Lung (tissue), 12 donors: ENCODE data around the gene C8B. TPM values are rescaled to one million over a fixed set of nuclear protein-coding genes. Genes with fewer than 3 reads are reported as not detected.

Experiments used
- ATAC-seq: fragments of 200-7000 bp; cut with Tn5 transposase; one replicate; pipeline ENCODE4 v1.9.1; 2020; ENCODE audit warnings: moderate number of reproducible peaks; ENCODE audit not compliant: insufficient read depth, low FRiP score
- DNase-seq, 3 donors: peaks; one replicate each; pipeline ENCODE4 v3.0.0-alpha.2; 2013 to 2017
- H3K27ac ChIP-seq, 2 donors: one replicate each; pipeline ENCODE4 v1.5.1; 2013; ENCODE audit warnings: mild to moderate bottlenecking in 2 of 2, moderate library complexity in 2 of 2, control low read depth in 1 of 2, inconsistent platforms in 1 of 2, low read depth in 1 of 2, low read length in 1 of 2
- H3K27me3 ChIP-seq, 3 donors: one replicate each; pipeline ENCODE4 v1.5.1; 2013; ENCODE audit warnings: low read length in 2 of 3; ENCODE audit not compliant: control insufficient read depth in 3 of 3, insufficient read depth in 3 of 3
- H3K36me3 ChIP-seq, 4 donors: one replicate each; pipeline ENCODE4 v1.5.1; 2013; ENCODE audit warnings: low read length in 4 of 4, mild to moderate bottlenecking in 1 of 4, moderate library complexity in 1 of 4; ENCODE audit not compliant: control insufficient read depth in 4 of 4, insufficient read depth in 4 of 4
- H3K4me1 ChIP-seq, 5 donors: one replicate each; pipeline ENCODE4 v1.5.1; 2013; ENCODE audit warnings: low read length in 5 of 5, mild to moderate bottlenecking in 2 of 5, moderate library complexity in 1 of 5; ENCODE audit not compliant: control insufficient read depth in 5 of 5, insufficient read depth in 5 of 5
- H3K4me3 ChIP-seq: one replicate; pipeline ENCODE4 v1.5.1; 2013; ENCODE audit warnings: mild to moderate bottlenecking, control low read depth, moderate library complexity
- H3K9ac ChIP-seq, 2 donors: one replicate each; pipeline ENCODE4 v1.5.1; 2013; ENCODE audit warnings: low read length in 2 of 2, control low read depth in 1 of 2; ENCODE audit not compliant: insufficient read depth in 1 of 2
- H3K9me3 ChIP-seq, 4 donors: one replicate each; pipeline ENCODE4 v1.5.1; 2013; ENCODE audit warnings: low read length in 3 of 4, mild to moderate bottlenecking in 1 of 4, moderate library complexity in 1 of 4; ENCODE audit not compliant: control insufficient read depth in 4 of 4, insufficient read depth in 3 of 4
- CTCF ChIP-seq: IDR thresholded peaks from 2 replicates; pipeline ENCODE4 v1.5.1; 2012; ENCODE audit warnings: mild to moderate bottlenecking; ENCODE audit errors: control extremely low read depth, extremely low read depth
- WGBS, 2 donors: extraction: QIAGEN DNeasy Blood & Tissue Kit; methylation state at CpG; one replicate each; pipeline ENCODE4 v1.1.7; 2013; 5-methylcytosine and 5-hydroxymethylcytosine counted together
- polyA plus RNA-seq, 2 donors: library from polyadenylated mRNA; stranded (reverse); fragments of 200-250 nt; gene quantifications; one replicate each; pipeline ENCODE4 v1.2.1, GENCODE V29; 2013
- total RNA-seq, 2 donors: library from RNA; depleted of rRNA in 1 of 2; stranded (reverse); fragments of >200 nt in 1 of 2; gene quantifications; one replicate each; pipeline ENCODE4 v1.2.1, GENCODE V29; 2014 to 2021
- donor health status: control.
- donor health status: control.
- donor health status: Bipolar disorder and iron deficiency.
- donor health status: healthy.
- donor health status: DM: yes; HTN: yes; CAD: no.

The C8B gene
- total and polyA plus RNA-seq, 4 donors: 0.22 to 2.8 (median 1.7) TPM

GRCh38 chr1:56910441-56910985 lies 55.3 kb downstream of the C8B start:
- H3K27me3 ChIP-seq: no peaks in the 10 kb centered on the region
- 53 to 59% methylated on average over 4 of the region's 4 CpGs for WGBS, 2 donors
- no peak for DNase-seq
- TF ChIP-seq CTCF: no peak
- H3K4me3 ChIP-seq: no peak overlapping the region
- no peaks in the 10 kb centered on the region for H3K36me3 ChIP-seq
- peaks cover 0 to 3% (median 0%) of the 10 kb centered on the region in 4 donors for H3K9me3 ChIP-seq
- peaks cover 0 to 2% (median 0%) of the 10 kb centered on the region in 5 donors for H3K4me1 ChIP-seq
- peak overlapping the region in 1 of 2 donors; percentile 35 for H3K27ac ChIP-seq
- H3K9ac ChIP-seq: no peak overlapping the region
- no peak for ATAC-seq

DNA sequence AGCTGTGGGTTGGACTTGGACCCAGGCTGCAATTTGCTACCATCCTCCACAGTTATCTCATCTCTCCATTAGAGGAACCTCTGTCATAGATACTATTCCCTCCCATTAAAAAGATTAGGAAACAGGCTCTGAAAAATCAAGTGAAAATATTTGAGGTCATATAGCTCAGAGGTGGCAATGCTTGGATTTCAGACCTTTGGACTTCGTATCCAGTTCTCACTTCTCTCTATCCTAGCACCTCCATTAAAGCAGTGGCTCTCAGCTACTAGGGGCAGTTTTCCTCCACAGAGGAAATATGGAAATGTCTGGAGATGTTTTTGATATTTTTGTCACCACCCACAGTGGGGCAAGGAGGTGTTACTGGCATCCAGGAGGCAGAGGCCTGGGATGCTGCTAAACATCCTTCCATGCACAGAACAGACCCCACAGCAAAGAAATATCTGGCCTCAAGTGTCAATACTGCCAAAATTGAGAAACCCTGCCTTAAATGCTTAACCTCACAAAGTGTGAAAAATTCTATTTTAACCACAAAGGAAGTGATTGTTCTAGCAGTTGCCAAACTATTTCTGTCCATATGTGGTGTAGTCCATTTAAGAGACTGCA lies 57.1 kb downstream of the C8B start:
- no peak overlapping the region for H3K9ac ChIP-seq
- H3K36me3 ChIP-seq: no peaks in the 10 kb centered on the region
- H3K4me1 ChIP-seq: peaks cover 0 to 2% (median 0%) of the 10 kb centered on the region in 5 donors
- DNase-seq (no peak), ATAC-seq (no peak)
- WGBS, 2 donors: 61 to 70% methylated on average over 1 of the region's 1 CpG
- no peak overlapping the region for H3K27ac ChIP-seq
- H3K4me3 ChIP-seq: no peak overlapping the region
- no peak for TF ChIP-seq CTCF
- peaks cover 0 to 3% (median 0%) of the 10 kb centered on the region in 4 donors for H3K9me3 ChIP-seq
- peaks cover 0 to 5% (median 0%) of the 10 kb centered on the region in 3 donors for H3K27me3 ChIP-seq

DNA sequence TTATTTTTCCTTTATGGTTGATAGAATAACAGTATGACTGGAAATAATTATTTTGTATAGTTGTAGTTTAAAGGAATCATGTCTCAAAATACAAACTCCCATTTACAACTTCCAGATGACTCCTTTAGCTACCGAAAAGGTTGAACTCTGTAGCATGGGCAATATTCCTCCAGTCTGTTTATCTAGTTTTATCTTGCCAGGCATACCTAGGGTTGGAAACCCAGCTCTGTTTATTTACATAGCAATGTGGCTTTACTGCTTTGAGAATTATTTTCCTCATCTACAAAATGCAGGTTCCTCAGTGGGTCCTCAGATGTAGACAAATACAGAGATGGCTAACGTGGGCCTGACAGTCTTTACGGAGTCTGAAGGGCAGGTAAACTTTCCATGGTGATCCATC lies 60.1 kb downstream of the C8B start:
- H3K9ac ChIP-seq: no peak overlapping the region
- H3K9me3 ChIP-seq: peaks cover 0 to 3% (median 0%) of the 10 kb centered on the region in 4 donors
- peaks cover 0 to 1% (median 0%) of the 10 kb centered on the region in 5 donors for H3K4me1 ChIP-seq
- no peak for TF ChIP-seq CTCF
- DNase-seq (no peak), ATAC-seq (no peak)
- H3K27ac ChIP-seq: no peak overlapping the region
- peaks cover 0 to 5% (median 0%) of the 10 kb centered on the region in 3 donors for H3K27me3 ChIP-seq
- no peaks in the 10 kb centered on the region for H3K36me3 ChIP-seq
- 78 to 80% methylated on average over 3 of the region's 3 CpGs for WGBS, 2 donors
- no peak overlapping the region for H3K4me3 ChIP-seq
